Right atrium auricular region (tissue), 2 donors: Measurements from ENCODE around the gene CDKAL1. TPM values are rescaled to one million over a fixed set of nuclear protein-coding genes. Genes with fewer than 3 reads are reported as not detected.

ENCODE experiments used
- DNase-seq: peaks from one replicate; pipeline ENCODE4 v3.0.0-alpha.2; 2019; ENCODE audit warnings: low spot score
- H3K27ac ChIP-seq, 2 donors: fragments of 200-600 bp; sonication (generic); 1 replicate in 1 of 2; 2 replicates in 1 of 2; pipeline ENCODE4 v1.5.1; 2016 to 2019
- H3K27me3 ChIP-seq, 2 donors: fragments of 200-600 bp; sonication (generic); one replicate each; pipeline versions ENCODE4 v1.5.1 to v1.6.0; 2017 to 2019
- H3K36me3 ChIP-seq: fragments of 200-600 bp; sonication (generic); one replicate; pipeline ENCODE4 v1.5.1; 2016
- H3K4me1 ChIP-seq, 2 donors: fragments of 200-600 bp; sonication (generic); one replicate each; pipeline versions ENCODE4 v1.5.1 to v1.6.0; 2017 to 2019
- H3K4me3 ChIP-seq, 2 donors: fragments of 200-600 bp; sonication (generic); 1 replicate in 1 of 2; 2 replicates in 1 of 2; pipeline ENCODE4 v1.5.1; 2017 to 2019; ENCODE audit warnings: mild to moderate bottlenecking in 1 of 2, moderate library complexity in 1 of 2
- H3K9me3 ChIP-seq, 2 donors: fragments of 200-600 bp; sonication (generic); one replicate each; pipeline ENCODE4 v1.5.1; 2019
- total RNA-seq, 2 donors: library from RNA; depleted of rRNA; stranded (reverse); fragments of >200 nt; gene quantifications; one replicate each; pipeline ENCODE4 v1.1.0, GENCODE V29; 2016
- TF ChIP-seq, protein P1 (sequence below), 2 donors: fragments of 200-600 bp; sonication (generic); IDR thresholded peaks; one replicate each; pipeline ENCODE4 v1.5.1; 2019; ENCODE audit warnings: antibody characterized with exemption in 2 of 2

Gene CDKAL1
- total RNA-seq, 2 donors from 2014 or later: 8.8 to 10.5 TPM

- TF ChIP-seq, protein P1, sequence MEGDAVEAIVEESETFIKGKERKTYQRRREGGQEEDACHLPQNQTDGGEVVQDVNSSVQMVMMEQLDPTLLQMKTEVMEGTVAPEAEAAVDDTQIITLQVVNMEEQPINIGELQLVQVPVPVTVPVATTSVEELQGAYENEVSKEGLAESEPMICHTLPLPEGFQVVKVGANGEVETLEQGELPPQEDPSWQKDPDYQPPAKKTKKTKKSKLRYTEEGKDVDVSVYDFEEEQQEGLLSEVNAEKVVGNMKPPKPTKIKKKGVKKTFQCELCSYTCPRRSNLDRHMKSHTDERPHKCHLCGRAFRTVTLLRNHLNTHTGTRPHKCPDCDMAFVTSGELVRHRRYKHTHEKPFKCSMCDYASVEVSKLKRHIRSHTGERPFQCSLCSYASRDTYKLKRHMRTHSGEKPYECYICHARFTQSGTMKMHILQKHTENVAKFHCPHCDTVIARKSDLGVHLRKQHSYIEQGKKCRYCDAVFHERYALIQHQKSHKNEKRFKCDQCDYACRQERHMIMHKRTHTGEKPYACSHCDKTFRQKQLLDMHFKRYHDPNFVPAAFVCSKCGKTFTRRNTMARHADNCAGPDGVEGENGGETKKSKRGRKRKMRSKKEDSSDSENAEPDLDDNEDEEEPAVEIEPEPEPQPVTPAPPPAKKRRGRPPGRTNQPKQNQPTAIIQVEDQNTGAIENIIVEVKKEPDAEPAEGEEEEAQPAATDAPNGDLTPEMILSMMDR (IDR thresholded peaks at IDR 0.05): no peak
- Histone ChIP-seq H3K4me1 (no peaks in the 10 kb centered on the region), H3K27ac (no peak overlapping the region), H3K9me3 (no peaks in the 10 kb centered on the region), H3K36me3 (no peaks in the 10 kb centered on the region), H3K4me3 (no peak overlapping the region), H3K27me3 (no peaks in the 10 kb centered on the region)
- no peak for DNase-seq
Measured at GRCh38 chr6:20927130-20927860, 393.0 kb downstream of the CDKAL1 start.

DNA sequence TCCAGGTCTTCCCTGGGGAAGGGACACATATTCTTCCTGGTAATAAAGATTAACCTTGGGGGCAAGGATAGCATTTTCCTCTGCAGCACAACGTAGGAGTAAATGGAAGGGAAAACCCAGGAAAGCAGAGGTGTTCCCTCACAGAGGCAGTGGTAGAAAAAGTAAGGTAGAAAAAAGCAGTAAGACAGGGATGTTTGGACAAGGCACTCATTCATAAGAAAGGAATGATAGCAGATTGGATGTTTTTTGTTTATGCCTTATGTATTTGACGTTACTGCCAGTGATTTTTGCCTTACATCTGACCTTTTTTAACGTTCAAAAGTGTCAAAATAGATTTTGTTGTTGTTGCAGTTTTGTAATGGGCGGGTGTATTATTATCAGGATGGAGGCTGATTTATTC, 395.0 kb downstream of the CDKAL1 start:
- Histone ChIP-seq H3K9me3 (no peaks in the 10 kb centered on the region), H3K4me1 (no peaks in the 10 kb centered on the region), H3K36me3 (no peaks in the 10 kb centered on the region), H3K27me3 (no peaks in the 10 kb centered on the region), H3K27ac (no peak overlapping the region), H3K4me3 (no peak overlapping the region)
- DNase-seq: no peak
- TF ChIP-seq, protein P1 (IDR thresholded peaks at IDR 0.05): no peak

DNA sequence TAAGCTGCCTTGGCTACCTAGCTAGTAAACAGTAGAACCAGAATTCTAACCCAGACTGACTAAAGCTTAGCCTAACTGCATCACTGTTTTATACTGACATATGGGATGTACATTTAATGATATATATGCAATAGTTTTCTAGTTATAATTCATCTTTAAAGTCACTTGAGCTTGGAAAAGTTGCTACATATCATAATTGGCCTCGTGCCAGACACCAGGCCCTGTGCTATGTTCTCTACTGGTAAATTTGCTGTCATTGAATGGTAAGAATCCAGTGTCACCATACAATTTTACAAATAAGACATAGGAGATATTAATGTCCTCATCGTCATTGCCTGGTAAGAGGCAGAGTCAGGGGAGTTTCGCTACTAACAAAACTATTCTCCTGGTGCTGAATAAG, 396.8 kb downstream of the CDKAL1 start:
- Histone ChIP-seq H3K27ac (no peak overlapping the region), H3K4me3 (no peak overlapping the region), H3K27me3 (no peaks in the 10 kb centered on the region), H3K9me3 (no peaks in the 10 kb centered on the region), H3K4me1 (no peaks in the 10 kb centered on the region), H3K36me3 (no peaks in the 10 kb centered on the region)
- TF ChIP-seq, protein P1 (IDR thresholded peaks at IDR 0.05): no peak
- no peak for DNase-seq

DNA sequence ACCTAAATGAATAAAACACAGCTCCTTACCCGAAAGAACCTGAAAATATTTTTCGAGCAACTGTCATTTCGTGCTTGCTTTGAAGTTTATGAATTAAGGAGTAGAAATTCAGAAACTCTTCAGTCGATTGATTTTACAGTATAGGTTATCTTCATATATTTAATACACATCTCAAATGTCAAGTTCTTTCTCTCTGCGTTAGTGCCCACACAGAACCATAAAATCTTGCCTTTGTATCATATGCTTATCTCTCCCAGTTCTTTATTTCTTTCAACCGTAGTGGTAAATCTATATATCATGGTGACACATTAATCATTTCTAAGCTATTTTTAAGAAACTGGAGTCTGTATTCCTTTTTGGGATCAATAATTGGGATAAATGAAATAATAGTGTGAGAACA, 397.5 kb downstream of the CDKAL1 start:
- Histone ChIP-seq H3K9me3 (no peaks in the 10 kb centered on the region), H3K4me3 (no peak overlapping the region)

GRCh38 chr6:20932284-20932683, 398.0 kb downstream of the CDKAL1 start:
- Histone ChIP-seq H3K9me3 (no peaks in the 10 kb centered on the region), H3K36me3 (no peaks in the 10 kb centered on the region), H3K4me1 (no peaks in the 10 kb centered on the region), H3K27me3 (no peaks in the 10 kb centered on the region), H3K4me3 (no peak overlapping the region), H3K27ac (no peak overlapping the region)
- DNase-seq: no peak
- TF ChIP-seq, protein P1 (IDR thresholded peaks at IDR 0.05): no peak

More for the DNA sequence above, 397.5 kb downstream of the CDKAL1 start:
- no peak overlapping the region for H3K27ac ChIP-seq
- no peaks in the 10 kb centered on the region for H3K27me3 ChIP-seq
- TF ChIP-seq, protein P1 (IDR thresholded peaks at IDR 0.05): no peak
- no peak for DNase-seq
- H3K36me3 ChIP-seq: no peaks in the 10 kb centered on the region
- H3K4me1 ChIP-seq: no peaks in the 10 kb centered on the region
